Measurements from ENCODE around the gene HUS1B. TPM values are rescaled to one million over a fixed set of nuclear protein-coding genes. Genes with fewer than 3 reads are reported as not detected.
A peak's percentile ranks its signal among the peaks of the same experiment; 100 is the strongest.

HUS1B gene
- total RNA-seq, 4 donors from 2014 or later = 3.3 to 8.4 (median 7.5) TPM; not detected in 1

- Histone ChIP-seq H3K4me1 (peaks cover 0 to 42% (median 10%) of the 10 kb centered on the region in 4 donors), H3K9me3 (no peaks in the 10 kb centered on the region), H3K27me3 (no peaks in the 10 kb centered on the region), H3K36me3 (peaks cover 0 to 9% (median 0%) of the 10 kb centered on the region in 3 donors), H3K27ac (peak overlapping the region in 3 of 4 donors; percentile 7 to 74 (median 32)), H3K4me3 (no peak overlapping the region)
- DNase-seq (ENCODE audit: low spot score in 2 of 2) = no peak
- TF ChIP-seq EP300 (IDR thresholded peaks at IDR 0.05) = no peak
- TF ChIP-seq POLR2A (IDR thresholded peaks at IDR 0.05) = no peak
- no peak for TF ChIP-seq CTCF (IDR thresholded peaks at IDR 0.05)
- 80 to 84% methylated on average over 6 of the region's 6 CpGs for WGBS, 2 donors
Measured at GRCh38 chr6:684831-685636, 28.1 kb upstream of the HUS1B start.

GRCh38 chr6:683742-684440 is 27.0 kb upstream of the HUS1B start:
- H3K36me3 ChIP-seq = peaks cover 0 to 8% (median 0%) of the 10 kb centered on the region in 3 donors
- no peaks in the 10 kb centered on the region for H3K27me3 ChIP-seq
- WGBS, 2 donors = 15 to 16% methylated on average over 15 of the region's 15 CpGs
- H3K27ac ChIP-seq = peak overlapping the region; percentile 7 to 77 (median 48)
- DNase-seq (ENCODE audit: low spot score in 2 of 2) = no peak
- H3K4me3 ChIP-seq = peak overlapping the region in 2 of 4 donors; percentile 5 to 40
- TF ChIP-seq POLR2A (IDR thresholded peaks at IDR 0.05) (no peak), CTCF (IDR thresholded peaks at IDR 0.05) (no peak), EP300 (IDR thresholded peaks at IDR 0.05) (no peak)
- H3K9me3 ChIP-seq = no peaks in the 10 kb centered on the region
- peaks cover 0 to 42% (median 10%) of the 10 kb centered on the region in 4 donors for H3K4me1 ChIP-seq

GRCh38 chr6:680666-681340 is 23.9 kb upstream of the HUS1B start:
- DNase-seq (ENCODE audit: low spot score in 2 of 2) = no peak
- no peaks in the 10 kb centered on the region for H3K27me3 ChIP-seq
- H3K27ac ChIP-seq = no peak overlapping the region
- H3K4me1 ChIP-seq = peaks cover 0 to 38% (median 10%) of the 10 kb centered on the region in 4 donors
- H3K4me3 ChIP-seq = no peak overlapping the region
- 80 to 87% methylated on average over 5 of the region's 5 CpGs for WGBS, 2 donors
- no peaks in the 10 kb centered on the region for H3K9me3 ChIP-seq
- TF ChIP-seq EP300 (IDR thresholded peaks at IDR 0.05) (no peak), CTCF (IDR thresholded peaks at IDR 0.05) (no peak), POLR2A (IDR thresholded peaks at IDR 0.05) (no peak)
- H3K36me3 ChIP-seq = no peaks in the 10 kb centered on the region

- Histone ChIP-seq H3K4me3 (no peak overlapping the region), H3K27me3 (no peaks in the 10 kb centered on the region), H3K36me3 (no peaks in the 10 kb centered on the region), H3K4me1 (peaks cover 0 to 35% (median 10%) of the 10 kb centered on the region in 4 donors), H3K27ac (no peak overlapping the region), H3K9me3 (no peaks in the 10 kb centered on the region)
- DNase-seq (ENCODE audit: low spot score in 2 of 2) = no peak
- 66 to 73% methylated on average over 2 of the region's 2 CpGs for WGBS, 2 donors
- TF ChIP-seq CTCF (IDR thresholded peaks at IDR 0.05) (no peak), POLR2A (IDR thresholded peaks at IDR 0.05) (no peak), EP300 (IDR thresholded peaks at IDR 0.05) (no peak)
Measured at GRCh38 chr6:680251-680650, 23.4 kb upstream of the HUS1B start.

All from tibial nerve (tissue), 4 donors.